GM19025 (cell line): ENCODE data around the gene RNU2-63P.
"Not testable (repeated sequence)": the region's sequence is repeated elsewhere in the genome, so short reads cannot be mapped to it uniquely, and the experiment has no call there.

ENCODE experiments used
- ATAC-seq: cut with Tn5 transposase; IDR thresholded peaks from one replicate; pipeline ENCODE4 v1.9.1; 2021; ENCODE audit warnings: mild to moderate bottlenecking, low read depth, moderate library complexity; ENCODE audit not compliant: unreplicated experiment

RNU2-63P gene

GRCh38 chr2:88032070-88032702 lies 15.8 kb upstream of the RNU2-63P start:
- ATAC-seq, result no peak

GRCh38 chr2:88028931-88029330 lies 12.6 kb upstream of the RNU2-63P start:
- ATAC-seq, result no peak

GRCh38 chr2:88027697-88028389 lies 11.5 kb upstream of the RNU2-63P start:
- ATAC-seq, result no peak

- no peak for ATAC-seq
Measured at GRCh38 chr2:88024509-88024908, 8.2 kb upstream of the RNU2-63P start.

- ATAC-seq, result no peak
Measured at GRCh38 chr2:88022669-88022921, 6.2 kb upstream of the RNU2-63P start.

GRCh38 chr2:88019985-88020384 lies 3.6 kb upstream of the RNU2-63P start:
- ATAC-seq, result no peak

GRCh38 chr2:88018909-88019308 lies 2.6 kb upstream of the RNU2-63P start:
- no peak for ATAC-seq

- ATAC-seq, result not testable (repeated sequence)
Measured at GRCh38 chr2:88018077-88018805, 1.9 kb upstream of the RNU2-63P start.

GRCh38 chr2:88017780-88018038 lies 1.4 kb upstream of the RNU2-63P start:
- ATAC-seq, result not testable (repeated sequence)

GRCh38 chr2:88016960-88017779 lies 823 bp upstream of the RNU2-63P start:
- peak; percentile 56 for ATAC-seq

- ATAC-seq, result no peak
Measured at GRCh38 chr2:88011011-88011410, 5.3 kb downstream of the RNU2-63P start.

GRCh38 chr2:88010136-88010535 lies 6.2 kb downstream of the RNU2-63P start:
- ATAC-seq, result no peak

GRCh38 chr2:88006912-88007439 lies 9.4 kb downstream of the RNU2-63P start:
- ATAC-seq, result no peak

- no peak for ATAC-seq
Measured at GRCh38 chr2:88005776-88006175, 10.6 kb downstream of the RNU2-63P start.

GRCh38 chr2:88003074-88003755 lies 13.1 kb downstream of the RNU2-63P start:
- ATAC-seq, result no peak

GRCh38 chr2:88002359-88002707 lies 14.0 kb downstream of the RNU2-63P start:
- ATAC-seq, result no peak

- not testable (repeated sequence) for ATAC-seq
Measured at GRCh38 chr2:88000474-88000873, 15.9 kb downstream of the RNU2-63P start.

- no peak for ATAC-seq
Measured at GRCh38 chr2:87996570-87996969, 19.8 kb downstream of the RNU2-63P start.

GRCh38 chr2:87995756-87996155 lies 20.6 kb downstream of the RNU2-63P start:
- no peak for ATAC-seq

GRCh38 chr2:87994304-87994850 lies 22.0 kb downstream of the RNU2-63P start:
- not testable (repeated sequence) for ATAC-seq
